SKM-1 (cell line): ENCODE results near the gene CTNNBL1.
"Not testable (repeated sequence)": the region's sequence is repeated elsewhere in the genome, so short reads cannot be mapped to it uniquely, and the experiment has no call there.

ENCODE experiments used
- DNase-seq: peaks from one replicate; lab custom pipeline; 2025; ENCODE audit not compliant: unreplicated experiment; lab: John Stamatoyannopoulos, UW

CTNNBL1 gene

DNA sequence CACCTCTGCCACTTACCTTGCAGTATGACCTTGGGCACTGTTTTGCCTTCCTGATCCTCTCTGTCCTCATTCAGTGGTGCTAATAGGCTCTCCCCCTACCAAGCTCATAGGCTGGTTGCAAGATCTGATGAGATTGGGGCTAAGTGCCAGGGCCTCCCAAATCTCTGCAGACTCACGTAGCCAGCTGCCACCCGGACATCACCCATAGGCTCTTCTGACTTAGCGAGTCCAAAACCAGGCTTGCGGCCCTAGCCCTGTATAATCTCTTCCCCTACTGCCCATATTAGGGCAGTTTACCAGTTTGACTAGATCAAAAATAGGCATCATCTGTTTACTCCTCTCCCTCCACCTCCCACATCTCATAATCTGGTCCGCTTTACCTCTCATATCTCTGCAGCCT lies 154.9 kb downstream of the CTNNBL1 start:
- no peak for DNase-seq

DNA sequence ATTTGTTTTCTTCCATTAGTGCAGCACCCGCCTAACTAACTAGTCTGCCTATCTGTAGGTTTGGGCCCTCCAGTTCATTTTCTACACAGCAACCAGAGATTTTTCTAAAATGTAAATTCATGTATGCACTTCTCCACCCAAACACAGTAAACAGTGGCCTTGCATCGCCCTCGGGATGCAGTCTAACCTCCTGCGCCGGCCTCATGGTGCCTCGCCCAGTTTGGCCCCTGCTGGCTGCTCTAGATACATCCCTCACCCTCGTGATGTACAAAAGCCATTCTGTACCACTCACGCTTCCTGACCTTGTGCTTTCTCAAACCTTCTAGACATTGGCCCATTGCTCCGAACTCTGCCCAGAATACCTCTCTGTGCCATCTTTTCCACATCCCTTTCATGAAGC lies 155.3 kb downstream of the CTNNBL1 start:
- DNase-seq = no peak

DNA sequence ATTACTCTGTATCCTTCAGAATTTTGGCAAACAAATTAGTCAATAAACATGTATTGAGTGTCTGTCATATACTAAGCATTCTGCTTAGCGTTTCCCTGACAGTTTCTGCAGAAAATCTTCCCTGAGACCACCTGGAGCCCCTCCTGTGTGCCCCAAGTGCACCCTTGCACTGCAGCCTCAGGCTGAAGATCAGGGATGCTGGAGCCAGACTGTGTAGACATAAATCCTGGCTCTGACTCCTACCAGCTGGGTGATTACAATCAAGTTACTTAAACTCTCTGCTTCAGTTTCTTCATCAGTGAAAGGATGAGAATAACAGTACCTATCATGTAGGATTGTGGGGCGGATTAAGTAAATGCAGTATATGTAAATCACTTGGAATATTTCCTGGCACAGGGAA lies 155.7 kb downstream of the CTNNBL1 start:
- no peak for DNase-seq

DNA sequence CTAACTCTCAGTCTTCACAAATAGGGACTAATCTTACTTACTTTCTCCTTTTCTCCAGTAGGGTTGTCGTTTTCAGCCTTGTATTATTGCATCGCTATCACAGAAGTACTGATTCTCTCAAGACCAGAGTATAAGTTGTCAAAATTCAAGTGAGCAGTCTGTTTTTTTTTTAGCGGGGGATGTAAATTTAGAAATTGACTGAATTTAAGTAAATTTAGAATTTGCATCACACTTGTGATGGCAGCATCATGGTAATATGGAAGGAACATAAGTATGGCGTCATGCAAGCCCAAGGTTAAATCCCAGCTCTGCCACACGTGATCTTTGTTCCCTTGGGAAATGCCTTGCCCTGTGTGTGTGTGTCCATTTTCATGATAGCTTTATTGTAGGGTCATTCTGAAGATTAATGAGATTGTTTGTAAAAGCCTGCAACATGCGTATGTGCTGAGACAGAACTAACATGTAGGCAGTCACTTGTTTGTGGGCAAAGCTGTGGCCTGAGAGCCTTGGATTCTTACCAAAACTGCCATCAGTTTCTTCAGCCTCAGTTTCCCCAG lies 156.3 kb downstream of the CTNNBL1 start:
- no peak for DNase-seq

DNA sequence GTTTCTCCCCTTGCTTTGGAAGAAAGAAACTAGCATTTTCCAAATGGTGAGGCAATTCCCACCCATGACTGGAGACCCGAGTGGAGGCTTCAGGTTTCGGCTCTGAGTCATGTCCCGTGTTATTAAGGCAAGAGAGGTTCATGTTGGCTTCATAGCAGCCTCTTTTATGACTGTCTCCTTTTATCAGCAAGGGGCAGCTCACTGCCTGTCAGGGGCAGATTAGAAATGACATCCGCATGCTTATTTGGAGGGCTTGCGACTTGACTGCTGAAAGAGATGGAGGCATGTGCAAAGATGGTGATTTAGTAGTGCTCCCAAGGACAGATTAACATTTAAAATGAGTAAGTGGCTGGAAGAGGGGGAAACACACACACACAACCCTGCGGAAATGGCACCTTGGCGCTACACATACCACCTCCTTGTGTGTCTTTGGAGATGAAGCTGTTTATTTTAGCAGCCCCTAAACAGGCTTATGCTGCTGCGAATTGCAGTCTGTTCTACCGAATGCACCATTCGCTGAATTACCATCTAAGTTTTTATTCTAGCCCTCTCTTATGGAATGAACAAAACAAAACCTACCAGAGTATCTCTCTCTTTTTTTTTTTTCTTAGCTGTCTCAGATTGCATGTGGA lies 157.0 kb downstream of the CTNNBL1 start:
- DNase-seq = no peak

DNA sequence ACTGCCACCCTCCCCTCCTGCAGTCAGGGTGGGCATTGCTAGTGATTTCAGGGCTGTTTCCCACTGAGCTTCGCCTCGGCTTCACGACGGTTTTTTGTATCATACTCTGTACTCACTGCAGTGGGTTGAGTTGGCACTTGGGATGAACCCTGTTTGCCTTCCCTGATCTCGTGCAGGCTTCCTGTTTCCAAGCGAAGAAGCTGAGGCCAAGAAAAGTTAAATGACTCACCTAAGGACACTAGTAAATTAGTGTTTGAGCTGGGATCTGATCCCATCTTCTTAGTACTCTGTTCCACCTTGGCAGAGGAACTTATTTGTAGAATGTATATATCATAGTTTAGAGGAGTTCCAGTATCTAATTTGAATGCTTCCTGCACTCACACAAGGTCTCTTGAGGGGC lies 158.8 kb downstream of the CTNNBL1 start:
- DNase-seq = no peak

DNA sequence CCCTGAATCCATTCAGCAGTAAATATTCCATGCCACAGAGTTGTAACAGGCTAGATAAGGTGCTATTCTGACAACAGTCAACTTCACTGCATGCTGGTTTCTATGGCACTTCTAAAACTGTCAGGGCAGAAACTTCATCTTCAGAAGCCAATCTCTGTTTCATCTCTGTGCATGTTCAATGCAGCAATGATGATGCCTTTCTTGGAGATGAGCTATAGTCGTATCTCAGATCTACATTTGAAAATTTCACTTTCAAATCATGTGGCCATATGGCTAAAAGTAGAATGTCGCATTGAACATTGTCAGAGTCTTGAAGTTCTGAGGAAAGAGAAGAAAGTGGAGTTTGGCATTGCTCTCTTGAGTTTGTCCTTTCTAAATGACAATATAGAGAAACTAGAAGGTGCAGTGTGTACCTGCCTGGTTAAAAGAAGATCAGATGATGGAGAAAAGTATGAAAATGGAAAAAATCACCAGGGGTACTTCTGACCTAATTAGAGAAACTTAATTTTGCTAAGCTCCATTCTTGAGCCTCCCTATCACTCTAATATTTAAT lies 160.1 kb downstream of the CTNNBL1 start:
- DNase-seq = no peak

DNA sequence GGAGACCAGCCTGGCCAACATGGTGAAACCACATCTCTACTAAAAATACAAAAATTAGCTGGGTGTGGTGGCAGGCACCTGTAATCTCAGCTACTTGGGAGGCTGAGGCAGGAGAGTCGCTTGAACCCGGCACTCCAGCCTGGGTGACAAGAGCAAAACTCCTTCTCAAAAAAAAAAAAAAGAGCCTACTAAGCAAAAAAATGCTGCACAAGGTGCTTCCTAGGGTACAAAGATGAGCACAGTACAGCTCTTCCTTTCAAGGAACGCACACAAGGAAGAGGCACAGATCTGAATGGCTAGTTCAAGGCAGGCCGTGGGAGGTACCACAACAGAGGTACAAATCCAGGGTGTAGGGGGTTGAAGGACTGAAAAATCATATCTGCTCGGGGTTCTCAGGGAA lies 162.2 kb downstream of the CTNNBL1 start:
- DNase-seq = not testable (repeated sequence)

DNA sequence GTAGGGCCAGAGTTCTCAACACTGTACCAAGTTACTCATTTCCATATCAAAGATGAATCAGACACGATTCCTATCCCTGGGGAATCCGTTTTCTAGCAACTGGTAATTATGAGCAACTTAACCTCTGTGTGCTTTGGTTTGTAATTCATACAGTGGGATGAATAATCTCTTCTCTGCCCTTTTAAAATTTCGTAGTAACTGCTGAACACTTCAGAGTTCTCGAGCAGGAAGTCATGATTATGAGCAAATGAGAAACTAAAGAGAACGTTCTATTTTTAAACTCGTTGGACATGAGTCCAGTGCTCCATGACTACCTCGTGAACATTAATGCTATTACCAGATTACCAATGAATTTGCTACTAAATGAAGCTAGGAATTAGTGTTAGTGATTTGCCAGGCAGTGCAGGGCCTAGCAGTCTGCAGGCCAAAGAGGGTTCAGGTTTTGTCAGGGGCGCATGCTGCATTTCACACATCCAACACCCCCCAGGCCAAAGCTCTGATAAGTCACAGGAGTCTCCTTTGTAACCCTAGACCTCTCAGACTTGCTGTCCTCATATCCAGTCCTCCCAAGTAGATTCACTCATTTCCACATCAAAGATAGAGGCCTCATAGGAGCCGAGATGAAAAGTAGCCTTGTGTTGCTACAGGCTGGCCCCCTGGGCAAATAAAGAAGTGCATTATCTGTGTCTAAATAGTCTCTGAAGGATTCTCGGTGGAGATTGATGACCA lies 163.3 kb downstream of the CTNNBL1 start:
- DNase-seq = no peak

DNA sequence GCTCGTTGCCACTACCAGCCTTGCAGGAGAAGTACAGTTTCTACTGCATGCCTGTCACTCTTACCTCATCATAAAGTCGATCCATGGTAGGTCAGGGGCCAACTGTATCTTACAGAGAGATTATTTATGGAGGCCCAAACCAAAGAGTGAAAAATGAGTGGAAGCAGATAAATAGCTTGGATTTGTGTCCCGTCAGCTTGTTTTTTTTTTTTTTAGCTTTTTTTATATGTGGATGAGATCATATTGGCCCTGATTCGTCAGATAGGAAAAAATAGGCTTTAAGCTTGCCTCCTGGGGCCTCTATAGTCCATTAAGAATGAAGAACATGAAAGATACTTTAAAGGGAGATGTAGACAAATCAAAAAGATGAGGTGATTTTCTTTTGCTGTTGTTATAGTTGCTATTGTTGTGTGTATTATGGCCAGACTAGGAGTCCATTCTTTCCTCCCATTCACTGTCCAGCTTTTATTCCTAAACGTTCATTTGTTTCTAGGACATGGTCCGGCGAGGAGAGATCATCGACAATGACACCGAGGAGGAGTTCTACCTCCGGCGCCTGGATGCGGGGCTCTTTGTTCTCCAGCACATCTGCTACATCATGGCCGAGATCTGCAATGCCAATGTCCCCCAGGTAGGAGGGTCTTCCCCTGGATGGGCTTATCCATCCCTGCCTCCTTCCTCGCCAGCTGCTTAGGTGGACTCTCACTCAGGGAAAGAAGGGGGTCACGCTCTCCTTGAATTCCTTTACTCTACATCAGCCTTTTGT lies 165.8 kb downstream of the CTNNBL1 start:
- DNase-seq = no peak

DNA sequence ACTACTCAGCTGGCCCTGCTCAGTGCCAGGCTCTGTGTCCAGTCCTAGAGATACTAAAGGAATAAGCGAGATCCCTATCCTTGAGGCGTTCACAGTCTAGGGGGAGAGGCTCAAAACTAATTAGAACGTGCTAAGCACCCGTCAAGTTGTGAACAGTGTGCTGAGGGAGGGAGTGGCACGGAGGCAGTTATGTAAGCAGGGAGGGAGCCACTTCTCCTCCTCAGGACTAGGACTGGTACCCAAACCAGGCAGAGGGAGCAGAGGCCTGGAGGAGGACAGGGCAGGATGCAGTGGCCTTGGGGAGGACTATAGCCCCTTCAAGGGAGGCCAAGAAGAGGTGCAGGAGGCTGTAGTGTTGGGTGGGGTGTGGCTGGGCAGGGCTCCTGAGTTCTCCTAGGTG lies 169.5 kb downstream of the CTNNBL1 start:
- DNase-seq = no peak

DNA sequence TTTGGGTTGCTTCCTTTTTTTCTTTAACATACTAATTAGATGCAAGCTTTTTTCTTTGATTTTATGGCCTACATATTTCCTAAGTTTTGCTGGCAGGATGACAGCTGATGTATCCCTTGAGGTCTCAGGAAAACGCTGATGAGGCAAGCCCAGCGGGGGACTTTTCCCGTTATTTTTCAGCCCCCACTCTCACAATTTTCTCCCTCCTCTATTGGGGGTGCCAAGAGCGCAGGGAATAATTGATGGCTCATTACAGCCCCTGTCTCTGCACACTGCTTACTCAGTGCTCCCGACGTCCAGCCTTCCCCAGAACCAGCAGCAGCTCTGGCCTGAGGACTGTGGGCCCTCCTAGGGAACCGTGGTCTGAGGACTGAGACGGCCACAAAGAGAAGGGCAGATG lies 170.5 kb downstream of the CTNNBL1 start:
- no peak for DNase-seq

DNA sequence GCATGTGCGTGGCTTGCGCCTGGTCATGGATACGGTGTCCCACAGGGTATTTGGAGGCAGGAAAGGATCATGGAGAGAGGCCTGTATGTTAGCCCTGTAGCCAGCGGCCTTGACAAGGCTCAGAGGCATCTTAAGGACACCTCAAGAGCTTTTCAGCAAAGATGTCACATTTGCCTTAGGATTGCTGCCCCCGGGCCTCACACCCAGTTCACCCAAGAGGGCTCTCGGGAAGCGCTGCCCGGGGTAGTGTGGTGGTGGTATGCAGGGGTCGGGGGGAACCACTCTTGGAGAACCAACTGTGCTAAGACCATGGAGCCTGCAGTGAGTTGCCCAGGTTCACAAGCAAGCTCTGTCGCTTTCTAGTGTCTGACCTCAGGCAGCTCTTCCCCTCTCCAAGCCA lies 172.2 kb downstream of the CTNNBL1 start:
- DNase-seq = no peak

DNA sequence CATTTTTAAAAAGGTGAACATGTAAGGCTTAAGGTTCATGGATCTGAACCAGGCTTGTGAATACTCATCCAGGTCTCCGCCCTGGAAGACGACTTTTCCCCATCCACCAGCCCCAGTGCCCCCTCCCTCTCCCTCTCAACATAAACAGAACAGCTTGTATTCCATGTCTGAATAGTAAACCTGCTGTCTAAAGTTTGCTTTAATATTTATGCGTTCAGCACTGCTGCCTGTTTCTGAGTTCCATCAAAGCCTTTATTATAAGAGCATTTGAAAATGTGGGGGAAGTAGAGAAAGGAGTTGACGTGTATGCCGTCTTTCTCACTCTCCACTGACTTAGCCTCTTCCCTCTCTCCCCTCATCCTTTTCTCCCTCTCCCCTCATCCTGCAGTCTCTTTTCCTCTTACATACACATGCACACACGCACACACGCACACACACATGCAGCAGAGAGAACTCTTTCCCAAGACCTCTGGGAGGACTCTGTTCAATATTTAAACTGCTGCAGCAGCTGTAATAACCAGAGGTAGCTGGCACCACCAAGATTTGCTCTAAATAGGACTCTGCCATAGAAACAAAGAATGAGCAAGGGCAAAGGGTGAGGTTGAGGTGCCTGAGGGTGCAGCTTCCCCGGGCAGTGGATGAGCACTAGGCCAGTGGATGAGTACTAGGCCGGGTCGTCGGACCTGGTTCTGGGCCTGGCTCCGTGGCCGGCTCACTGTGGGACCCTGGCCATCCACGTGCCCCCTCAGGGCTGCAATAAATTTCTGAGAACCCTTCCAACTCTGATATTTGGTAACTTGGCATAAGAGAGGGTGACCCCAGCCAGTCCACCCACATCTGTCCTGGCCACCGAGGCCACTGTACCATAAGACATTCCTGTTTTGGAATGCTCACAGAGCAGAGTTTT lies 173.7 kb downstream of the CTNNBL1 start:
- no peak for DNase-seq

DNA sequence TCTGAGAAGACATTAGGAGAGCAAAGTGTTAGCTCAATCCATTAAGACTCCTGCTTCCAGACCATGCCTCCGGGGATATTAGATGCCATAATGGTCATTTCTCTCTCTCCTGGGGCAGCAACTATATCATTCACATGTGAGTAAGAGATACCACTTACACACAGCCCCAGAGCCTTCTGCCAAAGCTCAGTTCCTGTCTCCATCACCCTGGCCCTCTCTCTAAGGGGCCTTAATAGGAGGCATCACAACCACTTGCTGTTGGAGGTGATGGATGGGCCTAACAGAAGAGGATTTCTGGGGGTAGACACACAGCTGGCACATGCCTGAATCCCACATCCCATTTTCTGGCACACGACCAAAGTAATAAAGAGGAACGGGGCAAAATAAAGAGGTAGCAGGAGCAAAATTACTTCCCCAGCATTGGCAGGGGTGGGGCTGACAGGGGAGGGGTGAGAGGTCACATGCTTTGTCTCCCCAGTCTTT lies 175.1 kb downstream of the CTNNBL1 start:
- no peak for DNase-seq

DNA sequence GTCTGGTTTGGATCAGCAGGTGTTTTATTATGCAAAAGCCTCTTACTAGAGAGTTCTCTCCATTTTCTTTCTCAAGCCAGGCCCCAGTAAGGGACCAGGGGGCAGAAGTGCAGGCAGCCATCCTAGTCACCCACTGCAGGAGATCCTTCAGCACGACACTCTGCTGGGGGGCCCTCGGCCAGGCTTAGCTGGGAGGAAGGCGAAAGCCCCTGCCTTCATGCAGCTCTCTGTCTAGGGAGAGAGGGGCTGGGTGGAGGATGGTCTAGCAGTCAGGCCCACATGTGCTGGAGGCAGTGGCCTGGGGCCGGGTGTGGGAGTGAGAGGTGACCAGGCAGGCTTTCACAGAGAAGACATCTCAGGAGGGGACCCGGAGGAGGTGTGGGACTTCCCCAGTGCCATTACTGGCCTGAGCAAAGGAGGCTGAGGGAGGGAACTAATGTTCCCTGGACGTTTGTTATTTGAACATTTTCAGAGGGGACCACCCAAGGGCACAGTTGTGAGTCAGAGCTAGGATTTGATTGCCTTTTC lies 175.6 kb downstream of the CTNNBL1 start:
- DNase-seq = no peak

DNA sequence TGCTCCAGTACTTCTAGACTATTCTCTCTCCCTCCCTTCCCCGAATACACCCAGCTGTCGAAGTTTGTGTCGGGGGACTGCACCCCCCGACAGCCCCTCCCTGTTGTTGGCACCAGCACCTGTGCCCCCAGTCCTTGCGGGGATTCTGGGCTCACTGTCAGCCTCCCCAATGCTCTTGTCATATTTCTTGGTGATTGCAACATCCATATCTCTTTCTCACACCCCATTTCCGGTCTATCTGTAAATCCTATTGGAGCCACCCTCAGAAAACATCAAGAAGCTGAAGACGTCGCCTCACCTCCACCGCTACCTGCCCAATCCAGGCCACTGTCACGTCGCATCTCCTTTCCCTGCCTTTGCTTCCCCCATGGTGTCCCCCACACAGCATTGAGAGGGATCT lies 176.5 kb downstream of the CTNNBL1 start:
- no peak for DNase-seq

DNA sequence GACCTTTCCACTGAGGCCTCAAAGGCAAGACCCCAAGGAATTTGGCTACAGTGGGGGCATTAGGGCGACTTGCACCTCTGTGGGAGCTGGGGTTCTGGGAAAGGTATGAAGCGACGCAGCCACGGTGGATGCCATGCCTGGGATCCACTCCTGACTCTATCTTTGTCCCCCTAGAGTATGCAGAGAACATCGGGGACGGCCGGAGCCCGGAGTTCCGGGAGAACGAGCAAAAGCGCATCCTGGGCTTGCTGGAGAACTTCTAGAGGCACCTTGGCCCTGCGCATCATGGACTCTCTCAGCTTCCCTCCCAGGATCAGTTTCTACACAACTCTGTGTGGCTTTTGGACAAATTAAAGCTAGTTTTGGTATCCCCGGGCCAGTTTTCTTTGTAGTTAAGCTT lies 177.9 kb downstream of the CTNNBL1 start:
- no peak for DNase-seq

DNA sequence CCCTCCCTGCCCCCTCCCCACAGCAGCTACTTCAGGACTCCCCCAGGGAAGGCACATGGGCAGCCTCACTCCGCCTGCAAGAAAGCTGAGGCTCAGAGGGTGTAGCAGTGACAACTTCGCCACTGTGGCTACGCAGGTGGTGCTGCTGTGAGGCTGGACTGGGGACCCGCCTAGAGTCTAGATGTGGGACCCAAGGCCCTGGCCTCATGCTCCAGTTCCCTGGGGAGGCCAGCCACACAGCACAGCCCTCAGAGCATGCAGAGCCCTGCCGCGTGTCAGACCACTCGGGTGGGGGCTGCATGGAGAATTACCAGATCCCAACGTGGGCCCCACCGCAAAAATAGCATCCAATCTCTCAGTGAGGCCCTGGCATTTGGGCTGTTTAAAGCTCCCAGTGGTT lies 178.3 kb downstream of the CTNNBL1 start:
- DNase-seq = no peak

DNA sequence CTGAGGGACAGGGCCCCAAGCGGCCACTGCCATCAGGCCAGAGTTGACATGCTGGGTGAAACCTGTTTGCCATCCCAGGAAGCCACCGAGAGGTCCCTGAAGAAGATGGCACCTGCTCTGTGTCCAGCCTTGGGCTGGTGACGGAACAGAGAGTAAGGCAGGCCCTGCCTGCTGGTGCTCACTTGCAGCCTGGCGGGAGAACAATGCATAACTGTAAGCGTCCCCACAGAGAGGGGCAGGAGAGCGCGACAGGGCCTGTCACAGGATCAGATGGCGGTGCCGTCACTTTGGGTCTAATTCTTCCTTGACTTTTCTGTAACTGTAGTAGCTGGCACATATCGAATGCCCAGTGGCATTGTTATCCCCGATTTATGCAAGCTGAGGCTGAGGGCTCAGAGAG lies 180.1 kb downstream of the CTNNBL1 start:
- no peak for DNase-seq
